H54 (cell line): Measurements from ENCODE around the gene COQ8A.

ENCODE experiments used
- DNase-seq: peaks from one replicate; pipeline ENCODE4 v3.0.0; 2011; ENCODE audit warnings: low spot score, mixed read lengths; ENCODE audit not compliant: insufficient read length
- FAIRE-seq: peaks from 3 replicates; lab custom pipeline; 2011; peaks lifted over from hg19 to GRCh38; lab: Jason Lieb, UNC
- POLR2A ChIP-seq: IDR thresholded peaks from 2 replicates; pipeline ENCODE4 v1.6.1; 2011; ENCODE audit warnings: low read depth, mild to moderate bottlenecking, low read length

The COQ8A gene

GRCh38 chr1:226939438-226940028, 561 bp upstream of the COQ8A start:
- FAIRE-seq = no peak
- peak; percentile 33 for DNase-seq
- peak; percentile 99 for TF ChIP-seq POLR2A

GRCh38 chr1:226940806-226941067, 643 bp downstream of the COQ8A start:
- FAIRE-seq (no peak), DNase-seq (no peak)
- no peak for TF ChIP-seq POLR2A

- no peak for DNase-seq
- FAIRE-seq = no peak
- TF ChIP-seq POLR2A = no peak
Measured at GRCh38 chr1:226942392-226942791, 2.3 kb downstream of the COQ8A start.

GRCh38 chr1:226943156-226943555, 3.1 kb downstream of the COQ8A start:
- DNase-seq (no peak), FAIRE-seq (no peak)
- TF ChIP-seq POLR2A = no peak

- TF ChIP-seq POLR2A = no peak
- no peak for FAIRE-seq
- no peak for DNase-seq
Measured at GRCh38 chr1:226943927-226944326, 3.8 kb downstream of the COQ8A start.

GRCh38 chr1:226945106-226945857, 5.2 kb downstream of the COQ8A start:
- DNase-seq = no peak
- TF ChIP-seq POLR2A = no peak
- FAIRE-seq = no peak

GRCh38 chr1:226945858-226946245, 5.8 kb downstream of the COQ8A start:
- no peak for DNase-seq
- no peak for TF ChIP-seq POLR2A
- no peak for FAIRE-seq

- no peak for FAIRE-seq
Measured at GRCh38 chr1:226946285-226946684, 6.2 kb downstream of the COQ8A start.

GRCh38 chr1:226946841-226947240, 6.7 kb downstream of the COQ8A start:
- DNase-seq (no peak), FAIRE-seq (no peak)
- no peak for TF ChIP-seq POLR2A

More at GRCh38 chr1:226946285-226946684, 6.2 kb downstream of the COQ8A start:
- no peak for DNase-seq
- no peak for TF ChIP-seq POLR2A

GRCh38 chr1:226948051-226948450, 8.0 kb downstream of the COQ8A start:
- FAIRE-seq = no peak
- no peak for TF ChIP-seq POLR2A
- DNase-seq = no peak

- DNase-seq (no peak), FAIRE-seq (no peak)
- TF ChIP-seq POLR2A = no peak
Measured at GRCh38 chr1:226948480-226948879, 8.4 kb downstream of the COQ8A start.

- no peak for TF ChIP-seq POLR2A
- FAIRE-seq = no peak
- no peak for DNase-seq
Measured at GRCh38 chr1:226948996-226949395, 8.9 kb downstream of the COQ8A start.

GRCh38 chr1:226949401-226949800, 9.3 kb downstream of the COQ8A start:
- DNase-seq (no peak), FAIRE-seq (no peak)

GRCh38 chr1:226950316-226950715, 10.2 kb downstream of the COQ8A start:
- no peak for FAIRE-seq
- no peak for DNase-seq
- TF ChIP-seq POLR2A = no peak

More at GRCh38 chr1:226949401-226949800, 9.3 kb downstream of the COQ8A start:
- no peak for TF ChIP-seq POLR2A

GRCh38 chr1:226950871-226951270, 10.8 kb downstream of the COQ8A start:
- DNase-seq (no peak), FAIRE-seq (no peak)
- no peak for TF ChIP-seq POLR2A
